Mesodermal cell (in vitro differentiated cells): ENCODE results near the gene COL27A1.
A peak's percentile ranks its signal among the peaks of the same experiment; 100 is the strongest.

Experiments used
- H3K27ac ChIP-seq: 2 replicates; pipeline ENCODE4 v1.7.0; 2013; ENCODE audit warnings: mild to moderate bottlenecking, low read depth, low read length, moderate library complexity; ENCODE audit not compliant: severe bottlenecking
- H3K36me3 ChIP-seq: 2 replicates; pipeline ENCODE4 v1.7.1; 2013; ENCODE audit warnings: mild to moderate bottlenecking, low read length, moderate library complexity; ENCODE audit not compliant: control insufficient read depth, insufficient read depth
- H3K4me1 ChIP-seq: one replicate; pipeline ENCODE4 v1.7.1; 2013; ENCODE audit warnings: mild to moderate bottlenecking, low read length; ENCODE audit not compliant: insufficient read depth, control insufficient read depth, poor library complexity, severe bottlenecking
- H3K4me3 ChIP-seq: 2 replicates; pipeline ENCODE4 v1.7.0; 2013; ENCODE audit warnings: low read length, control low read depth, mild to moderate bottlenecking; ENCODE audit not compliant: insufficient read depth, poor library complexity, severe bottlenecking; ENCODE audit errors: extremely low read depth
- H3K9me3 ChIP-seq: 2 replicates; pipeline ENCODE4 v1.7.1; 2013; ENCODE audit warnings: mild to moderate bottlenecking, low read length, moderate library complexity; ENCODE audit not compliant: control insufficient read depth
- WGBS, 2 experiments: methylation state at CpG; one replicate each; pipeline ENCODE4 v1.1.5; 2013; ENCODE audit warnings: missing lambda C conversion rate in 2 of 2; ENCODE audit not compliant: insufficient coverage in 2 of 2; 5-methylcytosine and 5-hydroxymethylcytosine counted together

Gene COL27A1

GRCh38 chr9:114202849-114203248 is 47.5 kb downstream of the COL27A1 start:
- WGBS, 2 experiments = 82 to 100% methylated on average over 2 of the region's 4 CpGs
- Histone ChIP-seq H3K4me3 (no peak overlapping the region), H3K9me3 (no peaks in the 10 kb centered on the region), H3K27ac (no peak overlapping the region), H3K4me1 (peaks cover 21% of the 10 kb centered on the region), H3K36me3 (peaks cover 81% of the 10 kb centered on the region)

- Histone ChIP-seq H3K9me3 (no peaks in the 10 kb centered on the region), H3K4me1 (peaks cover 21% of the 10 kb centered on the region), H3K27ac (no peak overlapping the region), H3K36me3 (peaks cover 81% of the 10 kb centered on the region), H3K4me3 (no peak overlapping the region)
- WGBS, 2 experiments = 97 to 100% methylated on average over 7 to 8 of the region's 11 CpGs
Measured at GRCh38 chr9:114203410-114204140, 48.2 kb downstream of the COL27A1 start.

GRCh38 chr9:114204265-114204664 is 48.9 kb downstream of the COL27A1 start:
- H3K27ac ChIP-seq = no peak overlapping the region
- no peaks in the 10 kb centered on the region for H3K9me3 ChIP-seq
- H3K4me3 ChIP-seq = no peak overlapping the region
- H3K4me1 ChIP-seq = peaks cover 21% of the 10 kb centered on the region
- peaks cover 83% of the 10 kb centered on the region for H3K36me3 ChIP-seq
- 97 to 100% methylated on average over 2 to 4 of the region's 4 CpGs for WGBS, 2 experiments

DNA sequence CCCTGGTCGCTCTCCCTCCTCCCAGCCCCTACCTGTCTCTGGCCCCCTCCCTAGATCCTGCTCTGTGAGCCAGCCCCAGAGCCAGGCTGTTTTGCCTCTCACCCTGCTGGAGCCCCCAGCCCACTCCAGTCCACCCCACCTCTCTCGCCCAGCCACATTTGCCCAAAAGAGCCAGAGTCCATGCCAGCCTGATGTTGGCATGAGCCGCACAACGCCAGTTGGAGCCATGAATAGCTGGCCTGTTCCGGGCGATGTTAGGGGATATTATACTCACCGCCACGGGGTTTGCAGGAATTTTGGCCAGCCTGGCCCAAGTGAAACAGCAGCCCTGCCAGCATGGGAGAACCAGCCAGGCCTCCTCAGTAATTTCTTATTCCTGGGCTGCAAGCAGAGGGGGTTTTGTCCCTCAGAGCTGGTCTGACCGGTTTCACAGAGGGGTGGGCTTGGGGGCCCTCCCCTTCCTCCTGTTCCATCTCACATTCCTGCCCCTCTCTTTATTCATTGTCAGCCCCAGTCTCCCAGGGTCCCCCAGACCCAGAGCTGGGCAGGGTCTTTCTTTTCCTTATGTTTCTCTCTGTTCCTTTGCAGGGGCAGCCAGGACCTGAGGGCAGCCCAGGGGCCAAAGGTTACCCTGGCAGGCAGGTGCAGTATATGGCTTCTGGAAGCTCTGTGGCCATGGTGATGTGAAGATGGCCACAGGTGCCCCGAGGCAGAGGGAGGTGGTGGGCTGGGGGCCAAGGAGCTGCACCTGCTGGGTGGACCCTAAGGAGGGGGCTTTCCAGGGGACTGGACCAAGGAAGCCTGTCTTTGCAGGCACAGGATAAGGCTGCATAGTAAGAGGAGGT is 50.1 kb downstream of the COL27A1 start:
- no peak overlapping the region for H3K27ac ChIP-seq
- H3K4me1 ChIP-seq = peaks cover 21% of the 10 kb centered on the region
- 87 to 92% methylated on average over 9 to 10 of the region's 10 CpGs for WGBS, 2 experiments
- H3K4me3 ChIP-seq = no peak overlapping the region
- peaks cover 85% of the 10 kb centered on the region for H3K36me3 ChIP-seq
- H3K9me3 ChIP-seq = no peaks in the 10 kb centered on the region

DNA sequence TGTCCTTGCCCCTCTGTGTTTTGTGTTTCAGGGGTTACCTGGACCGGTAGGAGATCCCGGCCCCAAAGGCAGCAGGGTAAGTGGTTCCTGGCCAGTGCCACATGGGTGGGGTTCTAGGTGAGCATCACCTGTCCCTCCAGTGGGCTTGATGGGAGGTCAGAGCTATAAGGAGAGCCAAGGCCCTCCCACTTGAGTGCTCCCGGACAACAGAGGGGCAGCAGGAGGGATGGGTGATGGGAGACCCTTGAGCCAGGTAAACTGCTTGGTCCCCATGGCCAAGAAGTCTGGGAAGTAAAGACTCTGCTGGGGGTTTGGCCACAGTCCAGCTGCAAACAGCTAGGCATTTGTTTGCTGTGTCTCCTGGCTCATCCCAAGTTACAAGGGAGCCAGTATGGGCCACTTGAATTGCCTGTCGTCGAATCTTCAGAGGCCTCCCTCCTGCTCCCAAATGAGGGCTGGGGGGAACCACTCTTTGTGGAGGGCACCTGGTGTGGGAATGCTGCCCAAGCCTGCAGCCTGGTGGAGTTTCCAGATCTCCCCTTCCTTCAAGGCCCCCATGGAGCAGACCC is 51.0 kb downstream of the COL27A1 start:
- Histone ChIP-seq H3K4me1 (peaks cover 21% of the 10 kb centered on the region), H3K4me3 (no peak overlapping the region), H3K36me3 (peaks cover 87% of the 10 kb centered on the region), H3K27ac (peak overlapping the region; percentile 72), H3K9me3 (no peaks in the 10 kb centered on the region)
- WGBS, 2 experiments = 91 to 92% methylated on average over 5 of the region's 5 CpGs

- Histone ChIP-seq H3K9me3 (no peaks in the 10 kb centered on the region), H3K36me3 (peaks cover 87% of the 10 kb centered on the region), H3K27ac (peak overlapping the region; percentile 72), H3K4me3 (no peak overlapping the region), H3K4me1 (peaks cover 21% of the 10 kb centered on the region)
- 86 to 89% methylated on average over 6 to 7 of the region's 9 CpGs for WGBS, 2 experiments
Measured at GRCh38 chr9:114207034-114207810, 51.9 kb downstream of the COL27A1 start.

DNA sequence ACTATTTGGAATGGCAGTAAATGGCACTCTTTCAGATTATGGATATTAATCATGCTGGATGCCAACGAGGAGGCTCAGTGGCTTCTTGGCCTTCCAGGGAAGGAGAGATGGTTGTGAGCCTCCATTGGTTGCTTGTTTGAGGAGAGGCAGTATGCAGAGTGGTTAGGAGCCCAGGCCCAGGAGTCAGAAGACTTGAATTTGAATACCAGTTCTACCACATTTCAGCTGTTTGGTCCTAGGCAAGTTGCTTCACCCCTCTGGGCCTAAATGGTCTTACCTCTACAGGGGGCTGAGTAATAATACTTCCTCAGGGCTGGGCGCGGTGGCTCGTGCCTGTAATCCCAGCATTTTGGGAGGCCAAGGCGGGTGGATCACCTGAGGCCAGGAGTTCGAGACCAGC is 52.5 kb downstream of the COL27A1 start:
- peaks cover 87% of the 10 kb centered on the region for H3K36me3 ChIP-seq
- H3K9me3 ChIP-seq = no peaks in the 10 kb centered on the region
- H3K4me1 ChIP-seq = peaks cover 21% of the 10 kb centered on the region
- H3K4me3 ChIP-seq = no peak overlapping the region
- peak overlapping the region; percentile 72 for H3K27ac ChIP-seq
- WGBS, 2 experiments = 98 to 100% methylated on average over 6 of the region's 6 CpGs

DNA sequence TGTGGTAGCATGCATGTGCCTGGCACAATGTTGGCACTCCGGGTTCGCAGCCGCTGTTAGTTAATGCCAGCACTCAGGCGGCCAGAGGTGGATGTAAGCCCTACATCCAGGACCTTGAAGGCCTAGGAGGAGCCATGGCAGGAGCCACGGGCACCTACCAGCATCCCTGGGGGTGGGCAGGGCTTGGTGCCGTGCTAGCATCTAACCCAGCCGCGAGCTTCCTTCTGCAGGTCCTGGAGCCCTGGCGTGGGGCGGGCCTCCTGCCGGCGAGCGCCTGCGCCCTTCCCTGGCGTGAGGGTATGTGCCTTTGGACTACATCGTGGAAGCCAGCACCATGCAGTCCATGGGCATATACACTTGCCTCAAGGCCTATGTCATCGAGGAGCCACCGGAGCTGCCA is 53.8 kb downstream of the COL27A1 start:
- peaks cover 18% of the 10 kb centered on the region for H3K4me1 ChIP-seq
- H3K9me3 ChIP-seq = no peaks in the 10 kb centered on the region
- no peak overlapping the region for H3K27ac ChIP-seq
- 98% methylated on average over 12 to 18 of the region's 18 CpGs for WGBS, 2 experiments
- H3K4me3 ChIP-seq = no peak overlapping the region
- H3K36me3 ChIP-seq = peaks cover 94% of the 10 kb centered on the region

DNA sequence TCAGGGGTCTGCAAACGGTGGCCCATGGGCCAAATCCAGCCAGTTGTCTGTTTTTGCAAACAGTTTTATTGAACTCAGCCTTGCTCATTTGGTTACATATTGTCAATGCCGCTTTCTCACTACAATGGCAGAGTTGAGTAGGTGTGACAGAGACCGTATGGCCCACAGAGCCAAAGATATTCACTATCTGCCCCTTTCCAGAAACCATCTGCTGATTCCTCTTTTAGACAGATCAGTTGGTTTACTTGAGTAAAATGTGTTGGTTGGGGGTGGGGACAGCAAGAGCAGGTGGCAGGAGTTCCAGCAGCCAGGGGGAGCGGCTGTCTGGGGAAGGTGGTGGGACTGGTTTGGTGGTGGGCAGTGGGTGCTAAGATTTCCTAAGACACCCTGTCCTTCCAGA is 54.8 kb downstream of the COL27A1 start:
- Histone ChIP-seq H3K4me3 (no peak overlapping the region), H3K27ac (no peak overlapping the region), H3K36me3 (peaks cover 93% of the 10 kb centered on the region), H3K9me3 (no peaks in the 10 kb centered on the region), H3K4me1 (peaks cover 18% of the 10 kb centered on the region)
- 91 to 96% methylated on average over 2 to 4 of the region's 4 CpGs for WGBS, 2 experiments

GRCh38 chr9:114210691-114211276 is 55.4 kb downstream of the COL27A1 start:
- Histone ChIP-seq H3K27ac (no peak overlapping the region), H3K36me3 (peaks cover 93% of the 10 kb centered on the region), H3K9me3 (no peaks in the 10 kb centered on the region), H3K4me1 (peaks cover 15% of the 10 kb centered on the region), H3K4me3 (no peak overlapping the region)
- 93 to 97% methylated on average over 15 of the region's 15 CpGs for WGBS, 2 experiments
